Activated CD8-positive, alpha-beta memory T cell treated with anti-CD3 and anti-CD28 coated beads, Interleukin-2, amount 50 U/mL, for 1 hour (primary cell): Measurements from ENCODE around the gene ASB8.
A peak's percentile ranks its signal among the peaks of the same experiment; 100 is the strongest.
"Not testable (repeated sequence)": the region's sequence is repeated elsewhere in the genome, so short reads cannot be mapped to it uniquely, and the experiment has no call there.

Source experiments
- DNase-seq: peaks from one replicate; pipeline ENCODE4 v3.0.0-alpha.2; 2020; ENCODE audit errors: extremely low read depth

The ASB8 gene

DNA sequence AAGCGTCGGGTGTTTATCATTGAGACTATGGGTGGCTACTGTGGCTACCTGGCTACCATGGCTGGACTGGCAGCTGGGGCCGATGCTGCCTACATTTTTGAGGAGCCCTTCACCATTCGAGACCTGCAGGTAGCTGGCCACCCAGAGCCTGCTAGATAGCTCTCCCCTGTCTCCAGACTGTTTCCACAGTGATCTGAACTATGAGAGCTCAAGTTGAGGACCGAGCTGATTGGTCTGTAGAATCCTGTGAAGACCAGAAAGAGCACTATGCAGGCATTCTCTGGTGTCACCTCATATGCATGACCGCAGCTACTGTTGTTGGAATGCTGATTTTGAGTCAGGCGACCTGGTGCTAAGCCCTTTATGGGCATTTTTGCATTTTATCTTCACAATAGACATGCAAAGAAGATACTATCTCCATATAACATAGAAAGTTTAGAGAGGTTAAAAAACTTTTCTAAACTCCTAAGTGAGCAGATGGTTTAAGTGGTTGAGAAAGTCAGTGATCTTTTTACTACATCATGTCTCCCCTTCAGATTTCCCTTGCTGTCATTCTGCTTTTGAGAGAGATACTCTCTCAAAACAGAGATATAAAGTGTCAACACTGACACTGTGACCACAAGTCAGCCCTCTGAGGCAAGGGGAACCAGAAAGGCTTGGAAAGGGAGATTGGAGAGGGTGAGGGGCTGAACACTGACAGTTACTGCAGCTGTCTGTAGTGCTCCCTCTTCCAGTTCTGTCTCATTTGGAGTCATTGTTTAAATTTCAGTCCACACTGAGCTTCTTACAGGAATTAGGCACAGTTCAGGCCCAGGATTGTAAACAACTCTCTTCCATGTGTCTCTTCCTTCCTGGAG lies 14.3 kb downstream of the ASB8 start:
- no peak for DNase-seq

DNA sequence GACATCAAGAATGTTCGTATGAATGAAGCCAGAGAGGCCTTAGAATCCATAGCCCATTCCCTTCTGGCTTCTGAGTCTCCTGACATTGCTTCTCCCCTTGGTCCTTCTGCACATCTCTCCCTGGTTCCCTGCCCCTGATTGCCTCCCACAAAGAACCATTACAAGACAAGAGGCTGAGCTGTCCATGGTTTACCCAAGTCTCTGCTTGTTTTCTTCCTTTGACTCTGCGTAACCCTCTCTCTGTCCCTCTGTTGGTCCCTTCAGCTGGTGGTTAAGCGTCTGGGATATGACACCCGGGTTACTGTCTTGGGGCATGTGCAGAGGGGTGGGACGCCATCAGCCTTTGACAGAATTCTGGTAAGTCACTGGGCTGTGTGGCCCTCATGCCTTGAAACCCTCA lies 22.3 kb downstream of the ASB8 start:
- DNase-seq, result no peak

- DNase-seq, result no peak
Observed at GRCh38 chr12:48132826-48133225, 24.5 kb downstream of the ASB8 start.

DNA sequence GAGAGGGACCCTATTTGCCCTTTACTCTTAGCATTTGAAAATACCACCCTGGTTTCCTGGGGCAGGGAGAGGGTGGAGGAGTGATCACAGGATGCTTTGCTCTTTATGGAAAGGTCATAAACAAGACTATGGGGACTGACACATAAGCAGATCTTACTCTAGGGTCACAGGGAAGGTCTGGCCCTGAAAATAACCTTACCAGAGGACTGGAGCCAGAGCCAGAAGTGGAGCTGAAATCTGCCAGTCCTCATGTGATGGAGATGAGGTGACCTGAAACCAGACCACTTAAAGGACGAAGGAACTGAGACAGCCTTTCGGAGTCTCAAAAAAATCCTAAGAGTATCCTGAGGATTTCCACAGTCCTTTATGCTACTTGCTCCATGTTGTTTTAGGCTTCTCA lies 25.8 kb downstream of the ASB8 start:
- DNase-seq, result no peak

DNA sequence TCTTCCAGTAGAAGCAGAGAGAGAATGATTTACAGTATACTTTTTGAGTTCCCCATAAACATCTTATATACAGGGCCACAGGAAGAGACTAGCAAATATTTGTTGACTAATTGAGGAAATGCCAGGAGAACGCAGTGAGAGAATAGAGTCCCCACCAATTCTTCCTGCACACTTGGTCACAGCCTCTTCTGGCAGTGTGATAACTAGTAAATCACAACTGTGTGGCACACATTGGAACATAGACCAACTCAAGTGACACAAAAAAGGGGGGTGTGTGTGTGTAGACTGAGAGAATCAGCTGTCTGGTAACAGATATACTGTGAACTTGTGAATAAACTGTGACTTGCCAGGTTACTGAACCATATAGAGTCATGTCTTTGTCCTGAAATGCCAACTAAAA lies 27.9 kb downstream of the ASB8 start:
- no peak for DNase-seq

DNA sequence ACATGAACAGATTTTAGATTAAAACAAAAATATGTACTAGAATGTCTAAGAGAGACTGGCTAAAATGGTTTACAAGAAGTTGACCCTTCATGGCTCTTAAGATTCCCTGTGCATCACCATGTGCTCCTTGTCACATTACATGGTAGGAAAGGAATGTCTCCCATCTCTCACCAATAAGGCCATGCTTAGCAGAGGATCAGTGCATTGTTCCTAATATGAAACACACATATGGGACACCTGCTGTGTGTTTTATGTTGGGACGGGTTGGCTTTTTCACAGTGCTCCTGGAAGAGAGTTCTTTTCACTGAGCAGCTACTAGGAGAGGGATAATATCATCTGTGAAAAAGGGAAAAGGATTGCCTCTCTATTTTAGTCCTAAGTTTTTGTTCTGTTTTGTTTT lies 28.5 kb downstream of the ASB8 start:
- no peak for DNase-seq

- no peak for DNase-seq
Observed at GRCh38 chr12:48126953-48127630, 30.2 kb downstream of the ASB8 start.

- DNase-seq, result no peak
Observed at GRCh38 chr12:48125985-48126384, 31.3 kb downstream of the ASB8 start.

DNA sequence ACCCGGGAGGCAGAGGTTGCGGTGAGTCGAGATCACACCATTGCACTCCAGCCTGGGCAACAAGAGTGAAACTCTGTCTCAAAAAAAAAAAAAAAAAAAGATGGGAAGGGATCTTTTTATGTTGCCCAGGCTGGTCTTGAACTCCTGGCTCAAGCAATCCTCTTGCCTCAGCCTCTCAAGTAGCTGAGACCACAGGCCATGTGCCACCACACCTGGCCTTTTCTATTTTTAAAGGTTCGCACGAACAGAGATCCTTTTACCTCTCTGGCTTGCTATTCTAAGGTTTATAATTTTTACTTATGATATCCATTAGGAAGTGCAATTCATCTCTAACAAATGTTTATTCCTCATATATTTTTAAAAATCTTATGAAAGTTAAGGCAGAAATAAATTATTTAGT lies 31.8 kb downstream of the ASB8 start:
- DNase-seq, result not testable (repeated sequence)

DNA sequence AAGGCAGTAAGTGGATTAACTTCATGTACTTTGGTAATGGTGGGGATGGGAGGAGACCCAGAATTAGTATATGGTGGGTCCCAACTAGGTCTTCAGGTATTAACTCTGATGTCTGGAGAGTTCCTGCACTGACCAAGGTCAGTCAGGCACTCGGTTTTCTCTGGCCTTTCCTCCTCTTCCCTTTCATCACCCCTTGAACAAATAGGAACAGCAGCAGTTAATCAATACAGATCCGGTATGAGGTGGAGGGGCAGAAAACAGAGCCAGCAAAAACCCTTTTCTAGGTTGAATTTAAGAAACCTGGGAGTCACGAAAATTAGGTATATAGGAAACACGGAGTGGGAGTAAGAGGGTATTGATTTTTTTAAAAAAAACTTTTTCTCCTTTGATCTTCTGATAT lies 34.1 kb downstream of the ASB8 start:
- DNase-seq, result no peak

DNA sequence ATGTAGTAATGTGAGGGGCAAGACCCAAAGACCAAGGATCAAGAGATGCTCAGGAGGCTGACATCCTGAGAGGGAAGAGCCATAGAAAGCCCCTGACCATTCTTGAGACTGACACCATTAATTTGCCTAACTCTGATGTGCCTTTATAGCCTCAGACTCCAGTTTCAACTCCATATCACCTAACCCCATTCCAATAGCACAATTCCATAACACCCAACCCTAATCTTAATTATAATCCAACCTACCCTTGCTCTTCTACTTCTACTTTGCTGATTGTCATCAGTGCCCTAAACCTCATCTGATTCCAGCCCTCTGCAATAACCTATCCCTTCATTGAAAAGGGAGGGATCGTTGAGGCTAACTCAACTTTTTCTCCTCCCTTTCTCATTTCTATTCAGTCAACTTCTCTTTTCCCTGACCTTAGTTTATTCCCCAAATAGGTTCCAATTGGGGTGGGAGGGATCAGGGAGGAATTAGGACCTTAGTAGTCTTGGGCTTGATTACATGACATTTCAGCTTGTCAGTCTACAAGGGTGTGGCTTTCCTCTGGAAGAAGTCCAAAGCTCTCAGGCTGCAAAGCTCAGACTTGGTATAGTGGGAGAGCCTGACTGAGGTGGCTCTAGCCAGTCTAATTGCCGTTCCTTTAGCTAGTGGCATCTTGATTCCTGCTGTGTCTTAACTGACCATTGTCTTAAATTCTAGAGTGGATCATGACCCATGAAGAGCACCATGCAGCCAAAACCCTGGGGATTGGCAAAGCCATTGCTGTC lies 35.1 kb downstream of the ASB8 start:
- no peak for DNase-seq

DNA sequence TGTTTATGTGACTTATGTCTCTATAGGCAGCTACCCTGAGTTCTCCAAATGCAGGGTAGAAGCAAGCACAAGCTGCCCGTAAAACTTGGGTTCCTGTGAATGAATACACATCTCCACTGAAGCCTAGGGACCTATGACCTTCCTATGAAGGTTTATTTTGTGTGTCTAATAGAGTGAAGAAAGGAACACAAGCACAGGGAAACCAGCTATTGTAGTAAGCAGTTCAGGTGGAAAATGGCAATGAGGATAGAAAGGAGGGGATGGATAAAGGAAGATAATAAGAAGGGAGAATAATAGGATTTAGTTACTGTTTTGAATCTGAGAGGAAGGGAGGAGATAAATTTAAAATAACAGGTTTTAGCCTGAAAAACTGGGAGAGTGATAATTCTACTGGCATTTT lies 35.8 kb downstream of the ASB8 start:
- no peak for DNase-seq

DNA sequence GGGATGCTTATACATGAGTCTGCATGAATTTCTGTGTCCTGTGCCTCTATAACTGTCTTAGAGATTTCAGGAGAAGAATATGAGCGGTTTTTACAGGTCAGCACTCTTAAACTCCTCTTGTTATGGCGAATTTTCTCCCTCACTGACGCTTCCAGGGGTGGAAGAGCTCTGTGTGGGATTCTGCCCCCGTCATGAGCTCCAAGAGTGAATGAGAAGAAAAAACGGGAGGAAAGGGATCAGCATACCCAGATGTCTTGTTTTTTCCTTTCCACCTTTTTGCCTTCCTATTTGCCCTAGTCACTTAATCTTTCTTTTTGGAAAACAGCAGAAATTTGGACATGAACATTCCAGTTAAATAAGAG lies 37.5 kb downstream of the ASB8 start:
- DNase-seq, result no peak

GRCh38 chr12:48119078-48119833 lies 38.1 kb downstream of the ASB8 start, which contains the start of gene PFKM:
PFKM (plus strand) TSS chr12:48119364; CDS start chr12:48122775, 3,411 bp downstream.
- DNase-seq, result peak; percentile 18

- no peak for DNase-seq
Observed at GRCh38 chr12:48118284-48118871, 38.9 kb downstream of the ASB8 start.

DNA sequence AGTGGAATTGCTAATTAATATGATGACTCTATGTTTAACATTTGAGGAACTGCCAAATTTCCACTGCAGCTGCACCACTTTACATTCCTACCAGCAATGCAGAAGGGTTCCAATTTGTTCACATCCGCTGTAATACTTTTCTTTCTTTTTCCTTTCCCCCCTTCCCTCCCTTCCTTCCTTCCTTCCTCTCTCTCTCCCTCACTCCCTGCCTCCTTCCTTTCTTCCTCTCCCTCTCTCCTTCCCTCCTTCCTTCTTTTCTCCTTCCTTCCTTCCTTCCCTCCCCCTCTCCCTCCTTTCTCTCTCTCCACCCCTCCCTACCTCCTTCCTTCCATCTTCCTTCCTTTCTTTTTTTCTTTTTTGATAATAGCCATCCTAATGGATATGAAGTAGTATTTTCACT lies 41.4 kb downstream of the ASB8 start:
- no peak for DNase-seq

GRCh38 chr12:48111312-48111693 lies 46.0 kb downstream of the ASB8 start:
- DNase-seq, result not testable (repeated sequence)

DNA sequence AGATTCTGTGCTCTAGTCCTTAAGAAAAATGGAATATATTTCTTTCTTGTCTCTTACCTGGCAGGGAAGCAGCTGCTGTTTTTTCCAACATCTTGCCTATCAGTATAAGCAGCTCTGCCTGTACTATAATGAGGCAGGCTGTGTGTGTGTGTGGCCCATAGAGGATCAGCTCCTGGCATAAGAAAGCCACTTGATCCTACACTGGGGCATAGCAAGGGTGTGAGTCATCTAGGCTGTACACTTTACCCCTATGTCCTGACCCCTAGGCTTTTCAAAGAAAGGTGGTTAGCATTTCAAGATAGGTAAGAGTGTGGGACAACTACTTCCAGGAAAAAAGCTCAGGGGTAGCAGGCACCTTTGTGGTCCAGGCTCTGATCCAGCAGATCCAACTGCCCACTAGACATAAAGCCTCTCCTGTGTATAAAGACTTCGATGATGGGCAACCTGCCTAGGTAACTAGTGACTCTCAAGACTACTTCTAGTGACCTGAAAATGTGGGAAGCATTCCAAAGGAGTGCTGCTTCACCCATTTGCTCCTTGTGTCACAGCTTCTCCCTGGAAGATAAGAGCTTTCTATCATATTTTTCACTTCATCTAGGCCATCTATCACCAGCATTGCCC lies 46.5 kb downstream of the ASB8 start:
- no peak for DNase-seq

- no peak for DNase-seq
Observed at GRCh38 chr12:48109424-48109823, 47.9 kb downstream of the ASB8 start.

GRCh38 chr12:48106681-48107613 lies 50.4 kb downstream of the ASB8 start:
- no peak for DNase-seq
